LoVo (cell line): ENCODE data around the gene TNRC18.

Experiments used
- DNase-seq: peaks from one replicate; pipeline ENCODE4 v3.0.0-alpha.2; 2016; ENCODE audit warnings: low spot score

Gene TNRC18

GRCh38 chr7:5428478-5429252 lies 5.0 kb upstream of the TNRC18 start:
- peak; percentile 79 for DNase-seq

DNA sequence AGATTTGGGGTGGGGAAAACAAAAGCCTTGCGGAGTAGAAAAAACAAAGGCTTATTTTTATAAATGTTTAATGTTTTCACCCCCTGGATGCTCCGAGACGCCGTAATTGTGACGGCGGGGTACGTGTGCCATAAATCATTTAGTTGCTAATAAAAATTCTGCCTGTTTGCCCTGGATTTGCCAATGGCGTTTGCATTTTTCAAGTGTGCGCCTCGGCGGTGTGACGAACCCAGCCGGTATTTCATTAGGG lies 2.5 kb upstream of the TNRC18 start:
- DNase-seq: peak; percentile 71

GRCh38 chr7:5425507-5426225 lies 2.0 kb upstream of the TNRC18 start:
- DNase-seq: peak; percentile 84

GRCh38 chr7:5424749-5425506 lies 1.3 kb upstream of the TNRC18 start:
- peak; percentile 44 for DNase-seq

DNA sequence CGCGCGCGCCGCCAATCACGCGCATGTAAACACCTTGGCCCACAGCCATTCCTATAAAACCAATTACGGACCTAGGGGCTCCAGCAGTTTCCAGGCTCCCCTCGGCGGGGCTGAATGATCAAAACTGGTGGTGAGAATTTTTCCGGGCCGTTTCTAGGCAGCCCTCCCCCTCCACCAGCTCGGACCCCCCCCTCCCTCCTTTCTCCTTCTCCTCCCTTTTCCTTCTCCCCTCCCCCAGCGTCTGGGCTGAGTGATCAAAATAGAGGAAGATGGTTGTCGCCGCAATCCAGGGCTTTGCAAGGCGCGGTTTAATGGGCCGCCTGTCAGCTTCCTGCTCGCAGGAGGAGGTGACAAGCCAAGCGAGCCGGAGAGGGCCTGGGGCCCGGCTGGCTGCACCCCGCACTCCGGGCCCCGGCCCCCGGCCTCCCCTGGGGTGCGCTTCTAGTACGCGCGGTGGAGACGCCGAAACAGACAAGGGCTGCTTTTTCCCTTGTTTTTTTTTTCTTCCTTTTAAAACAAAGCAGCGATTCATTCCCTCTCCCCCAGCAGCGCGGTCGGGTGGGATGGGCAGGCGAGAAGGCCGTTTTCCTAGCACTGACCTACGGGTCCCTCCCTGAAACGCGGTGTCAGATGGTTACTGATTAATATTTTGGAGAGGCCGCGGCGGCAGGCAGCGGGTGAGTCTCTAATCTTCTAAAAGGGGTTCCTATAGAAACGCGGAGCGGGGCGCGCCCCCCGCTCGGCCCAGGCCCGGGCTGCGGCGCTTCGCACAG lies 528 bp upstream of the TNRC18 start:
- peak; percentile 100 for DNase-seq

DNA sequence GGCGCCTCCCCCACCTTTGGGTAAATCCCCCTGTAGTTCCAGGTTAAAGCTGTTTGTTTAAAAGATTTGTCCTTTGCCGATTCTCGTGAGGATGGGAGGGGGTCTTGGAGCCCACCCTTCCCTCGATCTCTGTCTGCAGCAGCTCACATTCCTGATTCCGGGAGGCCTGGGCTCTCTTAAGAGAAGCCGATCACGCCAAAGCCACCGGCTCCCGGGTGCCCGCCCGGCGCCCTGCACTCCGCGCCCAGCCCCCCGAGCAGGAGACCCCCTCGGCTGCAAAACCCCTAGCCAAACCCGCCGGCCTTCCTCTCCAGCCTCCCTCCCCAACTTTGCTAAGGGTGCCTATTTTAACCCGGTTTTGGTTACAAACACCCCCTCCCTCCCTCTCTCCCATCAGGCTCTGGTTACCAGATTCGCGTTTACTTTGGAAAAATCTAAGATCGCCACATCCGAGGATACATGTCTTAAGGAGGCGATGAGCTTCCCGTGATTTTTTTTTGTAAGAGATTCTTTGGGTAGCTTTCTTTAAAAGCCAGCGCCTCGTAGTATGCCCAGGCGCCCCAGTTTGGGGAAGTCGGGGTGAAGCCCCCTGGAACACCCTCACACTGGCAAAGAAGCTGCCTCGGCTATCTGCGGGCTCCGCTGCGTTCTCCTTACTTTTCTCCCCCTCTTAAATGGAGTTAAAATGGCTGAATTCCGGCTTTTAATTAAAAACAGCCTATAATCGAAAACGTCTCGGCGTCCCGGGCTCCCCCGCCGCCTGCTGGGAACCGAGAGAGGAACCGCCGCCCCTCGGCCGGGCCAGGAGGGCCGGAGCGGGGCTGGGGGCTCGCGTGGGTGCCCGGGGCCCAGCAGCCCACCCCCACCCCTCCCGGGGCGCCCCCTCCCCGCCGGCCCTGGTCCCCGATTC lies 983 bp downstream of the TNRC18 start:
- no peak for DNase-seq

- DNase-seq: peak; percentile 77
Observed at GRCh38 chr7:5421714-5422395, 1.8 kb downstream of the TNRC18 start.

DNA sequence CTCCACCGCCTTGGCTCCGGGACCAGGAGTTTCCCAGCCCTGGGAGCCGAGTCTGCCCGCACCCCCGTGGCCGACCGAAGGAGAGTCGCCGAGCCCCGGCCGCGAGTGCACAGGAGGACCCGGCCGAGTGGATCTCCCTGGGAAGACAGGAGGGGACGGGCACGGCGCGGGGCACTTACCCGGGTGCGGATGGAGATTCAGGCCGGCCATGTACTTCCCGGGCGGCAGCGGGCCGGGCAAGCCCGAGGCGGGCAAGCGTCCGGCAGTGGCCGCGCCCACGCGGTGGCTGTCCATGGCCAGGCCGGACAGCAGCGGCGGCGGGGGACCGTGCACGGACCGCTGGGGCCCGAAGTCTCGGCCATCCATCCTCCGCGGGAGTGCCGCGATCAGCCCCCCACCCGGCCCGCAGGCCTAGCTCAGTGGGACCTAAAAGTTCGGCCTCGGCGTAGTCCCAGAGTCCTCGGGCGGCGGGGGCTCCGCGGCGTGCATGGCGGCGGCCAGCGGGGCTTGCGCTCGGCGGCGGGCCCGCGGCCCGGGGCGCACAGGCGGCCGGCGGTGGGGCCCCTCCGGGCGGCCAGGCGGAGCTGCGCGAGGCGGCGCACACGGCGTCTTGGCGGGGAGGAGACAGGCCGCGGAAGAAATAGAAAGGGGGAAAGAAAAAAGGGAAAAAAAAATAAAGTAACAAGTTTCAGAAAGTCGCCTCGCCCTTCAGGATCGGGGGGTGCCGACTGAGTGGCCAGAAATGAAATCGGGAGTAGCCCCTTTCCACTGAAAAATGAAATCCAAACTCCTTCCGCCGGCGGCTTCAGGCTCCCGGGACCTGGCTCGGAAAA lies 2.5 kb downstream of the TNRC18 start:
- DNase-seq: no peak

- DNase-seq: no peak
Observed at GRCh38 chr7:5420067-5420880, 3.4 kb downstream of the TNRC18 start.

DNA sequence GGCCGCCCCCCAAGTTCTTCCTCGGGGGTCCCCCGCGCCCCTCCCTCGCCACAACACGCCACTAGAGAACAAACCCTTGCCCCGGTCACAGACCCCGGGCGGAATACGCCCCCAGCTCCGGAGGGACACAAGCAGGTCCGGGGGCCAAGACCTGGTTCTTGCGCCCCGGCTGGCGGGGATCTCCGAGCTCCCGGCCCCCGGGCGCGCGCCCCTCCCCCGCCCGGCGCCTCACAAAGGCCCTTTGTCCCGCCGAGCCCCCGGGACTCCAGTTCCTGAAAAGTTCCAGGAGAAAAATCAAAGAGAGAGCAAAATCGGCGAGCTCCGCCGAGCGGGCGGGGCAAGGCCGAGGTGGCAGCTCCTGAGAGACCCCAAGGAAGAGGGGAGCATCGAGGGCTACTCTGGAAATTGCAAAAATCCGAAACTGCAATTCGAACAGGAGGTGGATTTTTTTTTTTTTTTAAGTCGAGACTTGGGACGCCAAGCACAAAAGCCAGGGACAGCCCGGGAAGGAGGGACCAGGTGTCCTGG lies 4.0 kb downstream of the TNRC18 start:
- no peak for DNase-seq

DNA sequence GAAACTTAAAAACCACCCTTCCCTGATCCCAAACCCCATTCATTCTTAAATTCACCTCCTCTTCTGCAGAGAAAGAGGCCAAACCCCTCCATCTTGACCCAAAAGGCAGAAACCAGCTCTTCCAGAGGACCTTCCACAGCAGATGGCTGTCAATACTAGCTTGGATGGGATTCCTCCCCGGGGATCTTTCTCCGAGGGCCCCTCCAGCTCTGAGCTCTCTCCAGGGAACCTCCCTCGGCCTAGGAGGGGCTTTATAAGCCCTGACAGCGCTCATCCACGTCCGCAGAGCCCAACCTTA lies 5.4 kb downstream of the TNRC18 start:
- DNase-seq: no peak

GRCh38 chr7:5417106-5418071 lies 6.2 kb downstream of the TNRC18 start:
- DNase-seq: no peak

DNA sequence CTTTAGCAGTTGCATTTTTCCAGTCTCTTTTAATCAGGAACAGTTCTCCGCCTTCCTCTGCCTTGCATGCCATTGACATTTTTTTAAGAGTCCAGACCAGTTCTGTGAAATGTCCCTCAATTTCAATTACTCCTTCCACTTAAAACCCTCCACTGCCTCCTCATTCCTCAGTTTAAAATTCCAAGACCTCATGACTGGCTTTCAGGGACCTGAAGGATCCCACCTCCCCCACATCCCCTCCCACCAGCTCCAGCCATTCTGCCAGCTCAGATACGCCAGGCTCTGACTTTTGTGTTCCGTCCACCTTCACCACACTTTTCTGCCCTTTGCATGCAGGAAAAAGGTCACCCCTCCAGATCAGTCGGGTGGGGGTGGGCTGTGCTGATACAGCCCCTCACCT lies 8.7 kb downstream of the TNRC18 start:
- DNase-seq: no peak

DNA sequence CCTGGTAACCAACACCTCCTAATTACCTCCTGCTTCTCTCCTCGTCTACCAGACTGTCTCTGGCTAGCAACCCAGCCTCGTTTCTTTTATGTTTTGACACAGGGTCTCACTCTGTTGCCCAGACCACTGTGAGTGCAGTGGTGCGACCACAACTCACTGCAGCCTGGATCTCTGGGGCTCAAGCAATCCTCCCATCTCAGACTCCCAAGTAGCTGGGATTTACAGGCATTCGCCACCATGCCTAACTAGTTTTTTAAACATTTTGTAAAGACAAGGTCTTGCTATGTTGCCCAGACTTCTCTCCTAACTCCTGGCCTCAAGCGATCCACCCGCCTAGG lies 10.2 kb downstream of the TNRC18 start:
- DNase-seq: no peak

- DNase-seq: peak; percentile 51
Observed at GRCh38 chr7:5408777-5409176, 14.9 kb downstream of the TNRC18 start.

- no peak for DNase-seq
Observed at GRCh38 chr7:5406957-5407945, 16.4 kb downstream of the TNRC18 start.

DNA sequence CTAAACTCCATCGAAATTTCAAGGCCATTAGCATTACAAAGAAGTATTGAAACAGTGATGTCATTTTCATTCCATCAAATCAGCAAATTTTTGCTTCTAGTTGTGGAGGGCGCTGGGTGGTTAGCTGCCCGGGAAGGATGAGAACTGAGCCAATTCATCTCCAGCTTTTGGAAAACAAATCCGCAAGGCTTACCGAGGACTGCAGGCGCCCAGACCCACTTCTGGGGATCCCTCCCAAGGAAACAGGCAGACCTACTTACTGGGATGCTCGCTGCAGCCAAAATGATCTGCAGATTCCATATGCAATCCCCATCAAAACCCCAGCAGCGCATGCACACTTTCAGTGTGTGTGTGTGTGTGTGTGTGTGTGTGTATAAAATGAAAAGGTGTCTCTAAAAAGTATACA lies 19.2 kb downstream of the TNRC18 start:
- no peak for DNase-seq
